GM20431 (cell line): Measurements from ENCODE around the gene TFPT.

ENCODE experiments used
- in situ Hi-C: fragments of 300-500 bp; cut with MseI, MboI; formaldehyde crosslinking; loops from one replicate; pipeline ENCODE4 v1.15.0; 2020; ENCODE audit warnings: low sequenced_read_pairs; ENCODE audit not compliant: unreplicated experiment

Gene TFPT

GRCh38 chr19:54149021-54149812, 33.8 kb upstream of the TFPT start:
- in situ Hi-C loops, result no loop called here

- in situ Hi-C loops, result no loop called here
Observed at GRCh38 chr19:54148158-54148557, 32.7 kb upstream of the TFPT start.

GRCh38 chr19:54147676-54148075, 32.2 kb upstream of the TFPT start:
- in situ Hi-C loops, result no loop called here

- in situ Hi-C loops, result no loop called here
Observed at GRCh38 chr19:54145541-54146158, 30.2 kb upstream of the TFPT start.

GRCh38 chr19:54142166-54142780, 26.8 kb upstream of the TFPT start:
- in situ Hi-C loops, result no loop called here

GRCh38 chr19:54141356-54141755, 25.9 kb upstream of the TFPT start:
- in situ Hi-C loops, result no loop called here

- in situ Hi-C loops, result no loop called here
Observed at GRCh38 chr19:54138489-54139256, 23.2 kb upstream of the TFPT start.

GRCh38 chr19:54137699-54138488, 22.4 kb upstream of the TFPT start, which contains the start of gene CNOT3:
CNOT3 (plus strand) TSS chr19:54137762; CDS start chr19:54142979, 5,217 bp downstream.
- in situ Hi-C loops, result no loop called here

- in situ Hi-C loops, result no loop called here
Observed at GRCh38 chr19:54136864-54137698, 21.6 kb upstream of the TFPT start.

- in situ Hi-C loops, result no loop called here
Observed at GRCh38 chr19:54136086-54136863, 20.8 kb upstream of the TFPT start.

- in situ Hi-C loops, result no loop called here
Observed at GRCh38 chr19:54133957-54134590, 18.6 kb upstream of the TFPT start.

GRCh38 chr19:54133312-54133956, 18.0 kb upstream of the TFPT start:
- in situ Hi-C loops, result no loop called here

- in situ Hi-C loops, result no loop called here
Observed at GRCh38 chr19:54129617-54129996, 14.2 kb upstream of the TFPT start.

GRCh38 chr19:54128796-54129616, 13.5 kb upstream of the TFPT start:
- in situ Hi-C loops, result no loop called here

- in situ Hi-C loops, result no loop called here
Observed at GRCh38 chr19:54128441-54128725, 12.9 kb upstream of the TFPT start.

- in situ Hi-C loops, result no loop called here
Observed at GRCh38 chr19:54127688-54128440, 12.4 kb upstream of the TFPT start.
